Body of pancreas (tissue), 4 donors: Measurements from ENCODE around the gene NOL4L. TPM values are rescaled to one million over a fixed set of nuclear protein-coding genes. Genes with fewer than 3 reads are reported as not detected.

ENCODE experiments used
- ATAC-seq: fragments of 150-250 bp; one replicate; pipeline ENCODE4 v1.9.1; 2016
- DNase-seq, 4 donors: peaks; one replicate each; pipeline ENCODE4 v3.0.0-alpha.2; 2019
- H3K27ac ChIP-seq, 4 donors: fragments of 200-600 bp; sonication (generic); 1 replicate in 3 of 4; 2 replicates in 1 of 4; pipeline versions ENCODE4 v1.5.1 to v1.6.1; 2016 to 2019; ENCODE audit warnings: mild to moderate bottlenecking in 1 of 4, mixed read lengths in 1 of 4, moderate library complexity in 1 of 4
- H3K27me3 ChIP-seq, 2 donors: fragments of 200-600 bp; sonication (generic); one replicate each; pipeline ENCODE4 v1.6.0; 2016; ENCODE audit warnings: mild to moderate bottlenecking in 1 of 2
- H3K36me3 ChIP-seq, 2 donors: fragments of 200-600 bp; sonication (generic); replicated peaks in 1 of 2; 2 replicates each; pipeline ENCODE4 v1.5.1; 2016; ENCODE audit warnings: low read depth in 2 of 2; ENCODE audit not compliant: insufficient read depth in 1 of 2
- H3K4me1 ChIP-seq: fragments of 200-600 bp; sonication (generic); one replicate; pipeline ENCODE4 v1.6.0; 2016
- H3K4me3 ChIP-seq, 2 donors: fragments of 200-600 bp; sonication (generic); 1 replicate in 1 of 2; 2 replicates in 1 of 2; pipeline ENCODE4 v1.5.1; 2016 to 2019
- H3K9me3 ChIP-seq, 3 donors: fragments of 200-600 bp; sonication (generic); 1 replicate in 2 of 3; 2 replicates in 1 of 3; pipeline ENCODE4 v1.5.1; 2016
- CTCF ChIP-seq, 7 experiments: fragments of 450-650 bp in 4 of 7; fragments of 200-600 bp in 3 of 7; sonication (generic) in 3 of 7; IDR thresholded peaks; one replicate each; pipeline ENCODE4 v1.5.1; 2016 to 2019; ENCODE audit warnings: antibody characterized with exemption in 7 of 7
- POLR2A ChIP-seq, 3 donors: fragments of 450-650 bp; IDR thresholded peaks; one replicate each; pipeline ENCODE4 v1.6.1; 2016; ENCODE audit warnings: antibody characterized with exemption in 3 of 3, mild to moderate bottlenecking in 2 of 3
- WGBS, 2 donors: methylation state at CpG; one replicate each; pipeline ENCODE4 v1.1.5; 2017; 5-methylcytosine and 5-hydroxymethylcytosine counted together
- intact Hi-C: fragments of 100-400 bp; cut with DNase I; formaldehyde crosslinking; loops from one replicate; pipeline ENCODE4 v1.15.1; 2023
- total RNA-seq, 2 donors: library from RNA; depleted of rRNA; stranded (reverse); fragments of >200 nt; gene quantifications; one replicate each; pipeline ENCODE4 v1.1.0, GENCODE V29; 2016

The NOL4L gene
- total RNA-seq, 2 donors from 2014 or later, result 15.0 to 36.9 TPM

GRCh38 chr20:32488066-32488838, 96.9 kb downstream of the NOL4L start:
- Histone ChIP-seq H3K4me1 (peaks cover 10% of the 10 kb centered on the region), H3K36me3 (no peaks in the 10 kb centered on the region), H3K4me3 (no peak overlapping the region), H3K9me3 (no peaks in the 10 kb centered on the region), H3K27me3 (no peaks in the 10 kb centered on the region), H3K27ac (no peak overlapping the region)
- no peak for TF ChIP-seq POLR2A (IDR thresholded peaks at IDR 0.05)
- TF ChIP-seq CTCF (IDR thresholded peaks at IDR 0.05), result no peak
- DNase-seq (no peak), ATAC-seq (no peak)
- intact Hi-C loops, result no loop called here
- WGBS, 2 donors, result 90 to 96% methylated on average over 7 of the region's 7 CpGs

DNA sequence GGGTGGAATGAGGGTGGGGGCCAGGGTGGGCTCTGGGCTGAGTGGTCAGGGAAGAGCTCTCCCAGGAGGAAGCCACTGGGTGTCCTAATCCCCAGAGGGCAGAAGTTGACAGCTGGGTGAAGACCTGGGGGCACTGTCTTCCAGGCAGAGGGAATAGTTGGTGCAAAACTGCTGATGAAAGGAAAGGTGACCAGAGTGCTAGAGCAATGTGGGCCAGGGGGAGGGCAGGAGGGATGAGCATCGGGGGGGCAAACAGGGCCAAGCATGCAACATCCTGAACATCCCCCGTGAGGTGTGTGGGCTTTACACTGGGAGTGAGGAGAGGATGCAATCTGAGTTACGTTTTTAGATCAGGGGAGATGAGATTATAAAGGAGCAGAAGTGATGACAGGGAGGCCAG, 97.8 kb downstream of the NOL4L start:
- Histone ChIP-seq H3K36me3 (no peaks in the 10 kb centered on the region), H3K4me3 (no peak overlapping the region), H3K4me1 (peaks cover 11% of the 10 kb centered on the region), H3K27me3 (no peaks in the 10 kb centered on the region), H3K9me3 (no peaks in the 10 kb centered on the region), H3K27ac (no peak overlapping the region)
- intact Hi-C loops, result no loop called here
- WGBS, 2 donors, result 70 to 75% methylated on average over 3 of the region's 3 CpGs
- TF ChIP-seq POLR2A (IDR thresholded peaks at IDR 0.05) (no peak), CTCF (IDR thresholded peaks at IDR 0.05) (no peak)
- no peak for ATAC-seq
- peak in 1 of 4 donors; percentile 5 for DNase-seq

GRCh38 chr20:32485770-32486478, 99.2 kb downstream of the NOL4L start:
- Histone ChIP-seq H3K36me3 (no peaks in the 10 kb centered on the region), H3K27me3 (no peaks in the 10 kb centered on the region), H3K9me3 (no peaks in the 10 kb centered on the region), H3K27ac (no peak overlapping the region), H3K4me3 (no peak overlapping the region), H3K4me1 (peaks cover 25% of the 10 kb centered on the region)
- no peak for ATAC-seq
- TF ChIP-seq POLR2A (IDR thresholded peaks at IDR 0.05) (no peak), CTCF (IDR thresholded peaks at IDR 0.05) (no peak)
- WGBS, 2 donors, result 55% methylated on average over 5 of the region's 5 CpGs
- intact Hi-C loops, result no loop called here
- peak in 1 of 4 donors; percentile 8 for DNase-seq

DNA sequence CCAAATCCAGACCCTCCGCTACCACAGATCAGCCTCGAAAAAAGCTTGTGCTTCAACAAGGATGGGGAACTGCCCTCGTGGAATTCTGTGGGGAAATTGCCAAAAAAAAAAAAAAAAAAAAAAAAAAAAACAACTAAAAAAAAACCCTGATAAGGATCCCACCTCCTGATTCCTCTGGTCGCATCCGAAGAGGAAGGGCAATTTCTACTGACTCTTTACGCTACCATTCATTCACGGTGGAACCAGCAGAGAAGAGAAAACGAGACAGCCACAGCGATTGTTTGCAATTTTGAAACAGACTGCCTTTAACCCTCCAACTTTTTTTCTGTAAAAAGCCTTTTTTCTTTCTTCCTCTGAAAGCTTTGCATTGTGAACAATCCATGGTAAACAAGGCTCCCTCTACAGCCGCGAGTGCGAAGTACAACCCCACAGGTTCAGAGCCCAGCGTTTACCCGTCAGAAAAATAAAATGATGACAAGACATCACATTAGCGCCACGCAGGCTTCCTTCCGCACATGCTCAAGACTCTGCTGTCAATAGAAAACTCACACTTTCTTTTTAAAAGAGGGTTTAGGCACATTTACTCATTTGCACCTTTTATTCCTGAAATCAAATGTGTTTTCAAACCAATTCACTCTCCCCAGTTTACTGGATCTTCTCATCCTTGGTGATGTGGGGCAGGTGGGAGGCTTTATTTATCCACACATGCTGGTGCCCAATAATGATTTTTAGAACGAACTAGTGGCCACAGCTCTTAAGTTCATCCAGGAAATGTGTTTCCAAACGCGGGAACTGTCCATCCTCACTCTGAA, 100.0 kb downstream of the NOL4L start:
- Histone ChIP-seq H3K36me3 (no peaks in the 10 kb centered on the region), H3K9me3 (no peaks in the 10 kb centered on the region), H3K27me3 (no peaks in the 10 kb centered on the region), H3K27ac (peak overlapping the region in 3 of 4 donors; percentile 74 to 94 (median 87)), H3K4me3 (no peak overlapping the region), H3K4me1 (peaks cover 33% of the 10 kb centered on the region)
- no peak for TF ChIP-seq POLR2A (IDR thresholded peaks at IDR 0.05)
- TF ChIP-seq CTCF (IDR thresholded peaks at IDR 0.05), result peak; percentile 56 to 86 (median 79)
- 2 to 3% methylated on average over 20 of the region's 20 CpGs for WGBS, 2 donors
- DNase-seq, result peak; percentile 77 to 87 (median 80)
- intact Hi-C loops, result no loop called here
- ATAC-seq, result peak; percentile 31
